ENCODE measurements around the gene CUL9.

Gene CUL9

DNA sequence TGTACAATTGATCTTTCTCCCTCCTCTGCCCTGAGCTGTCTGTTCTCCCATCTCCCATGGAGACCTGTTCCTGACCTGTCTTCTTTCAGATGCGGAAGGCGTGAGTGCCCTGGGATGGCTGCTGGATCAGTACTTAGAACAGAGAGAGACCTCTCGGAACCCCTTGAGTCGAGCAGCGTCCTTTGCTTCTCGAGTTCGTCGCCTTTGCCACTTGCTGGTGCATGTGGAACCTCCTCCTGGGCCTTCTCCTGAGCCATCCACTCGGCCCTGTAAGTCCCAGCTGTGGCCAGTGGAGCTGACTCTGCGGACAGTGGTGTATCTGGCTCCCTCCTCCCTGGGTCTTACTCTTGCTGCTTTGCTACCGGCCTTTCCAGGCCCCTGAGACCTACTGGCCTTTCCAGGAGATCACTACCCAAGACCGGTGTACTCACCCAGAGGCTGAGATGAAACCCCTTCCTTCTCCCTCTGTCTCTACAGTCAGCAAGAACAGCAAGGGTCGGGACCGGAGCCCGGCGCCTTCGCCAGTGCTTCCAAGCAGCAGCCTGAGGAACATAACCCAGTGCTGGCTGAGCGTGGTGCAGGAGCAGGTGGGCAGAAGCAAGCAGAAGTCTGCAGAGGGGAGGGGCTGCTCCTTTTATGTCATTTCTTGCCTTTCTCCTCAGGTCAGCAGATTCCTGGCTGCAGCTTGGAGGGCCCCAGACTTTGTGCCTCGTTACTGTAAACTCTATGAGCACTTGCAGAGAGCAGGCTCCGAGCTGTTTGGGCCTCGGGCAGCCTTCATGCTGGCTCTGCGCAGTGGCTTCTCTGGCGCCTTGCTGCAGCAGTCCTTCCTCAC lies 22.5 kb downstream of the CUL9 start:
- TF ChIP-seq, protein P1, sequence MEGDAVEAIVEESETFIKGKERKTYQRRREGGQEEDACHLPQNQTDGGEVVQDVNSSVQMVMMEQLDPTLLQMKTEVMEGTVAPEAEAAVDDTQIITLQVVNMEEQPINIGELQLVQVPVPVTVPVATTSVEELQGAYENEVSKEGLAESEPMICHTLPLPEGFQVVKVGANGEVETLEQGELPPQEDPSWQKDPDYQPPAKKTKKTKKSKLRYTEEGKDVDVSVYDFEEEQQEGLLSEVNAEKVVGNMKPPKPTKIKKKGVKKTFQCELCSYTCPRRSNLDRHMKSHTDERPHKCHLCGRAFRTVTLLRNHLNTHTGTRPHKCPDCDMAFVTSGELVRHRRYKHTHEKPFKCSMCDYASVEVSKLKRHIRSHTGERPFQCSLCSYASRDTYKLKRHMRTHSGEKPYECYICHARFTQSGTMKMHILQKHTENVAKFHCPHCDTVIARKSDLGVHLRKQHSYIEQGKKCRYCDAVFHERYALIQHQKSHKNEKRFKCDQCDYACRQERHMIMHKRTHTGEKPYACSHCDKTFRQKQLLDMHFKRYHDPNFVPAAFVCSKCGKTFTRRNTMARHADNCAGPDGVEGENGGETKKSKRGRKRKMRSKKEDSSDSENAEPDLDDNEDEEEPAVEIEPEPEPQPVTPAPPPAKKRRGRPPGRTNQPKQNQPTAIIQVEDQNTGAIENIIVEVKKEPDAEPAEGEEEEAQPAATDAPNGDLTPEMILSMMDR (IDR thresholded peaks at IDR 0.05; ENCODE audit: control insufficient read depth, insufficient read depth, low read depth, low read length, missing control alignments): no peak
- no peak overlapping the region for H3K4me3 ChIP-seq (ENCODE audit: control insufficient read depth, low read depth, low read length)
- no peak for DNase-seq (ENCODE audit: low read depth)

DNA sequence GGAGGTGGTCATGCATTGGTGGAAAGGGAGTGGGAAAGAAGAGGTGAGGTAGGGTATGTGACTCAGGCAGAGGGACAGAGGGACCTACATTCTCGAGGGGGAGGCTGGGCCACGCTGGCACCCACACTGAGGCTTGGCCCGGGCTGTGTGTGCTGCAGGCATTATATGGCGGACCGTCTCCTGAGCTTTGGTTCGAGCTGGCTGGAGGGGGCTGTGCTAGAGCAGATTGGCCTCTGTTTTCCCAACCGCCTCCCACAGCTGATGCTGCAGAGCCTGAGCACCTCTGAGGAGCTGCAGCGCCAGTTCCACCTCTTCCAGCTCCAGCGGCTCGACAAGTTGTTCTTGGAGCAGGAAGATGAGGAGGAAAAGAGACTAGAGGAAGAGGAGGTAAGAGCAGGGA lies 23.9 kb downstream of the CUL9 start:
- no peak overlapping the region for H3K4me3 ChIP-seq (ENCODE audit: control insufficient read depth, low read depth, low read length)
- TF ChIP-seq, protein P1 (IDR thresholded peaks at IDR 0.05; ENCODE audit: control insufficient read depth, insufficient read depth, low read depth, low read length, missing control alignments): no peak
- DNase-seq (ENCODE audit: low read depth): no peak

GRCh38 chr6:43207286-43207685 lies 25.3 kb downstream of the CUL9 start:
- no peak for DNase-seq (ENCODE audit: low read depth)
- TF ChIP-seq, protein P1 (IDR thresholded peaks at IDR 0.05; ENCODE audit: control insufficient read depth, insufficient read depth, low read depth, low read length, missing control alignments): no peak
- H3K4me3 ChIP-seq (ENCODE audit: control insufficient read depth, low read depth, low read length): no peak overlapping the region

DNA sequence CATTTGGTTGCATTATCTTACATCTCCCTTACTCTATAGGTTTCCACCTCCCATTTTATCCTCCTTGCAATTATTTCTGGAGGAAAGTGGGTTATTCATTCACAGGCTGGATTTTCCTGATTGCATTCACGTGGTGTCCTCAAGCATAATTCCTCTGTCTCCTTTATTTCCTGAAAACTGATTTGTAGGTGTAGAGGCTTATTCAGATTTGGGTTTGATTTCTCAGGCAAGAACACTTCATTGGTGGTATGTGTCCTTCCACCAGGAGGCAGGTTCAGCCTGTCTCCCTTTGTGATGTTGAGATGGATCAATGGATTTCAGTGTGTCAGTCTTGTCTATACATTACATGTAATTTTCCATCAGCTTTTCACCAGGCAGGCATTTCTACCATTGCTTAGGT lies 30.0 kb downstream of the CUL9 start:
- no peak overlapping the region for H3K4me3 ChIP-seq (ENCODE audit: control insufficient read depth, low read depth, low read length)
- DNase-seq (ENCODE audit: low read depth): no peak
- TF ChIP-seq, protein P1 (IDR thresholded peaks at IDR 0.05; ENCODE audit: control insufficient read depth, insufficient read depth, low read depth, low read length, missing control alignments): no peak

- TF ChIP-seq, protein P1 (IDR thresholded peaks at IDR 0.05; ENCODE audit: control insufficient read depth, insufficient read depth, low read depth, low read length, missing control alignments): no peak
- DNase-seq (ENCODE audit: low read depth): no peak
- H3K4me3 ChIP-seq (ENCODE audit: control insufficient read depth, low read depth, low read length): no peak overlapping the region
Observed at GRCh38 chr6:43213431-43213830, 31.4 kb downstream of the CUL9 start.

GRCh38 chr6:43215066-43215465 lies 33.1 kb downstream of the CUL9 start:
- DNase-seq (ENCODE audit: low read depth): no peak
- no peak overlapping the region for H3K4me3 ChIP-seq (ENCODE audit: control insufficient read depth, low read depth, low read length)
- TF ChIP-seq, protein P1 (IDR thresholded peaks at IDR 0.05; ENCODE audit: control insufficient read depth, insufficient read depth, low read depth, low read length, missing control alignments): no peak
